HG02798 (cell line): ENCODE measurements around the gene GRAMD4.
"Not testable (repeated sequence)": the region's sequence is repeated elsewhere in the genome, so short reads cannot be mapped to it uniquely, and the experiment has no call there.

ENCODE experiments used
- ATAC-seq: cut with Tn5 transposase; IDR thresholded peaks from one replicate; pipeline ENCODE4 v1.9.1; 2021; ENCODE audit warnings: mild to moderate bottlenecking; ENCODE audit not compliant: unreplicated experiment, poor library complexity

GRAMD4 gene

GRCh38 chr22:46617207-46617985, 2.8 kb upstream of the GRAMD4 start:
- no peak for ATAC-seq

GRCh38 chr22:46617986-46618647, 2.1 kb upstream of the GRAMD4 start:
- no peak for ATAC-seq

- ATAC-seq, result no peak
Observed at GRCh38 chr22:46618667-46619066, 1.5 kb upstream of the GRAMD4 start.

GRCh38 chr22:46619240-46619829, 851 bp upstream of the GRAMD4 start:
- no peak for ATAC-seq

GRCh38 chr22:46620588-46621242, 529 bp downstream of the GRAMD4 start:
- no peak for ATAC-seq

- ATAC-seq, result not testable (repeated sequence)
Observed at GRCh38 chr22:46621243-46621930, 1.2 kb downstream of the GRAMD4 start.

- ATAC-seq, result no peak
Observed at GRCh38 chr22:46622081-46622521, 1.9 kb downstream of the GRAMD4 start.

- no peak for ATAC-seq
Observed at GRCh38 chr22:46625113-46625842, 5.1 kb downstream of the GRAMD4 start.

- no peak for ATAC-seq
Observed at GRCh38 chr22:46625843-46626349, 5.7 kb downstream of the GRAMD4 start.

- ATAC-seq, result no peak
Observed at GRCh38 chr22:46626356-46626755, 6.2 kb downstream of the GRAMD4 start.

GRCh38 chr22:46626911-46627805, 7.0 kb downstream of the GRAMD4 start:
- no peak for ATAC-seq

- no peak for ATAC-seq
Observed at GRCh38 chr22:46627806-46628482, 7.8 kb downstream of the GRAMD4 start.

GRCh38 chr22:46628756-46629155, 8.6 kb downstream of the GRAMD4 start:
- ATAC-seq, result no peak

GRCh38 chr22:46629291-46629690, 9.1 kb downstream of the GRAMD4 start:
- no peak for ATAC-seq

- ATAC-seq, result no peak
Observed at GRCh38 chr22:46631113-46631512, 10.9 kb downstream of the GRAMD4 start.

GRCh38 chr22:46632646-46633249, 12.6 kb downstream of the GRAMD4 start:
- no peak for ATAC-seq

GRCh38 chr22:46633334-46633890, 13.2 kb downstream of the GRAMD4 start:
- no peak for ATAC-seq
